Activated naive CD8-positive, alpha-beta T cell treated with anti-CD3 and anti-CD28 coated beads for 36 hours (primary cell): ENCODE data around the gene ADAMTSL1. TPM values are rescaled to one million over a fixed set of nuclear protein-coding genes. Genes with fewer than 3 reads are reported as not detected.

Source experiments
- DNase-seq: peaks from one replicate; pipeline ENCODE4 v3.0.0; 2021
- H3K27ac Mint-ChIP-seq: one replicate; pipeline ENCODE4 v1.8.0; 2022; ENCODE audit warnings: mild to moderate bottlenecking, moderate library complexity, mixed read lengths
- H3K27me3 Mint-ChIP-seq: one replicate; pipeline ENCODE4 v1.8.0; 2022; ENCODE audit warnings: mild to moderate bottlenecking, mixed read lengths
- H3K36me3 Mint-ChIP-seq: one replicate; pipeline ENCODE4 v1.8.0; 2021; ENCODE audit warnings: mild to moderate bottlenecking, mixed read lengths
- H3K4me1 Mint-ChIP-seq: one replicate; pipeline ENCODE4 v1.8.0; 2021; ENCODE audit warnings: mixed read lengths
- H3K4me3 Mint-ChIP-seq: one replicate; pipeline ENCODE4 v1.8.0; 2022; ENCODE audit warnings: mild to moderate bottlenecking, moderate library complexity, mixed read lengths
- H3K9me3 Mint-ChIP-seq: one replicate; pipeline ENCODE4 v1.8.0; 2022; ENCODE audit warnings: mixed read lengths
- total RNA-seq, 2 experiments: library from RNA; stranded (reverse); gene quantifications; one replicate each; pipeline ENCODE4 v1.2.3, GENCODE V29; 2021

Gene ADAMTSL1
- total RNA-seq, 2 experiments from 2014 or later: not detected

GRCh38 chr9:18658804-18659705 is 185.1 kb downstream of the ADAMTSL1 start:
- H3K27me3 Mint-ChIP-seq: peaks cover 7% of the 10 kb centered on the region
- no peaks in the 10 kb centered on the region for H3K4me1 Mint-ChIP-seq
- no peak overlapping the region for H3K4me3 Mint-ChIP-seq
- no peaks in the 10 kb centered on the region for H3K36me3 Mint-ChIP-seq
- H3K27ac Mint-ChIP-seq: no peak overlapping the region
- H3K9me3 Mint-ChIP-seq: no peaks in the 10 kb centered on the region
- DNase-seq: no peak

DNA sequence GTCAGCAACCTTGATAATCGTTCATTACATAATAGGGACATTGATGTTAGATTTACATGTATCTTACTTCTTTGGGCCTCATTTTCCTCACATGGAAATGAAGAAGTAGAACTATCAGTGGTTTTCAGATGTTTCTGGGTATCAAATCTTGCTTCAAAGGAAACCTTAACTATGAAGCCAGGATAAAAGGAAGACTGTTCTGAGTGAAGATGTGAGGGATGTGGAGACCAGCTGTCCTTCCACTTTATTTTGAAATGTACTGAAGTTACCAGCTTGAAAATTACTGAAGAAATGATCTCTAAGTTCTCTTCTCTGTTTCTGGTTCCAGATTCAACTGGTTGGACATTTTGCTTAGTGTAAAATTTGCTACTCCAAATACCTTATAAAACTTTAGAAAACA is 186.0 kb downstream of the ADAMTSL1 start:
- peaks cover 7% of the 10 kb centered on the region for H3K27me3 Mint-ChIP-seq
- no peaks in the 10 kb centered on the region for H3K36me3 Mint-ChIP-seq
- no peak overlapping the region for H3K4me3 Mint-ChIP-seq
- no peaks in the 10 kb centered on the region for H3K4me1 Mint-ChIP-seq
- no peak overlapping the region for H3K27ac Mint-ChIP-seq
- H3K9me3 Mint-ChIP-seq: no peaks in the 10 kb centered on the region
- DNase-seq: no peak

DNA sequence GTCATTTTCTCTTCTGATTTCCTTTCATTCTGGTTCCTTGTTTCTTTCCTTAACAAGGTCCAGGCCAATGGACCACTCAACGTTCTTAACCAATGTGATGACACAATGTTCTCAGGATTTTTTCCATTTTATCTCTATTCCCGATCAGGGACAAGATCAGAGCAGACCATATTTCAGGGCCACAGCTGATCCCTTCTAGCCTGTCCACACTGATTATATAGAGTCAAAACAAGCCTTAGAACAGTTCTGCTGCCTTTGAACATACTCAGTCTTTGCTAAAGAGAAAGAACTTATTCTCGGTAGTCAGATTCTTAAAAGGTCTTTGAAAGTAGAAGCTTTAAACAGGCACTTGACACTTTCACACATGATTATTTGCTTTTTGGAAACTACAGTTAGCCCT is 188.4 kb downstream of the ADAMTSL1 start:
- Mint-ChIP-seq H3K4me3 (no peak overlapping the region), H3K36me3 (no peaks in the 10 kb centered on the region), H3K27me3 (peaks cover 7% of the 10 kb centered on the region), H3K27ac (no peak overlapping the region), H3K4me1 (no peaks in the 10 kb centered on the region), H3K9me3 (no peaks in the 10 kb centered on the region)
- DNase-seq: no peak

DNA sequence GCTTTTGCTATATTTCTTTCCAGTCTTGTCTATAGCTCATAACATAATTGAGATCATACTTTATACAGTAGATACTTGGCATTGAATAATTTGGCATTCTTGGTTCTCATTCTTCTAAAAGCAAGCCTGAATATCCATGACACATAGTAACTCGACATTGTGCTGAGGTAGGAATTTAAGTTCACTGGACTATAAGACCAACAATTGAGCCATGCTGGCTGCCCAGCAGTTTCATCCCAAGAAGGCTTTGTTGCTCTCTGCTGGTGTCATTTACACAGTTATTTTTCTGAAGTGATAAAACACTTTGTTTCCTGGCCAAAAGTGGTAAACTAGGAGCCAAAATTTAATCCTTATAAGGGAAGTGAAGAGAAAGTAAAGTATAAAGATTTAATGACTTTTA is 192.0 kb downstream of the ADAMTSL1 start:
- H3K27ac Mint-ChIP-seq: no peak overlapping the region

GRCh38 chr9:18666348-18666747 is 192.4 kb downstream of the ADAMTSL1 start:
- Mint-ChIP-seq H3K36me3 (no peaks in the 10 kb centered on the region), H3K4me3 (no peak overlapping the region), H3K4me1 (no peaks in the 10 kb centered on the region), H3K27ac (no peak overlapping the region), H3K27me3 (peaks cover 15% of the 10 kb centered on the region), H3K9me3 (no peaks in the 10 kb centered on the region)
- DNase-seq: no peak

More for the DNA sequence above, 192.0 kb downstream of the ADAMTSL1 start:
- Mint-ChIP-seq H3K9me3 (no peaks in the 10 kb centered on the region), H3K36me3 (no peaks in the 10 kb centered on the region), H3K4me3 (no peak overlapping the region), H3K27me3 (peaks cover 15% of the 10 kb centered on the region), H3K4me1 (no peaks in the 10 kb centered on the region)
- DNase-seq: no peak

DNA sequence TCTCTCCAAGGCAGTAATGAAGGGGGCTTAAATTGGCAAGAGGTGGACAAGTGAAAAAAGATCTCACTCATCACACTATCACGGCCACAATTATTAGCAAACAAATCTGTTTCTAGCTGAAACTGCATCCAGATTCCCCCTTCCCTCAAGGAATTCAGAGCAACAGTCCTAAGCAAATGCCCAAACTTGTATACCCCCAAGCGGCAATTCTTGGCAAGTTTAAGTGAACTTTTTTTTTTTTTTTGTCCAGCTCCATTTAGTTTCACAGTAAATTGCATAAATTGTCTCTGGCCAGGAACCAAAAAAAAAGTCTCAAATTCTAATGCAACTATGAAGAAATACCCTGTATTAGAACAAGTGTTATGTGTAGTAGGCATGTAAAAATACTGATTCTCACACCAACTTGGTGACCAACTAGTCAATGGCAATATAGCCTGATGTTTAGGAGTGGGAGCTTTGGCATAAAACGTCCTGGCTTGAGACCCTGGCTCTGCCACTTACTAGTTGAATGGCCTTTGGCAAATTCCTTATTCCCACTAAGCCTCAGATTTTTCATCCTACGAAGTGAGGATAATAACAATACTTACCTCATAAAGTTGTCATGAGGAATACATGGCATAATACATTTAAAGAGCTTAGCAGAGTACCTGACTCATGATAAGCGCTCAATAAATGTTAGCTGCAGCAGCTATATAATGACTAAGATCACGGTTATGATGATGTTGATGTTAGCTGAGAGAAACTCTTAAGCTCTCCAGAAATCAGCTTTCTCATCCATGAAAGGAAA is 193.2 kb downstream of the ADAMTSL1 start:
- Mint-ChIP-seq H3K4me1 (no peaks in the 10 kb centered on the region), H3K9me3 (no peaks in the 10 kb centered on the region)

GRCh38 chr9:18668944-18669343 is 195.0 kb downstream of the ADAMTSL1 start:
- no peaks in the 10 kb centered on the region for H3K9me3 Mint-ChIP-seq
- H3K27ac Mint-ChIP-seq: no peak overlapping the region
- H3K4me1 Mint-ChIP-seq: no peaks in the 10 kb centered on the region
- no peak overlapping the region for H3K4me3 Mint-ChIP-seq
- H3K36me3 Mint-ChIP-seq: no peaks in the 10 kb centered on the region
- DNase-seq: no peak
- peaks cover 9% of the 10 kb centered on the region for H3K27me3 Mint-ChIP-seq

More for the DNA sequence above, 193.2 kb downstream of the ADAMTSL1 start:
- Mint-ChIP-seq H3K36me3 (no peaks in the 10 kb centered on the region), H3K27me3 (peaks cover 15% of the 10 kb centered on the region), H3K27ac (no peak overlapping the region), H3K4me3 (no peak overlapping the region)
- no peak for DNase-seq

DNA sequence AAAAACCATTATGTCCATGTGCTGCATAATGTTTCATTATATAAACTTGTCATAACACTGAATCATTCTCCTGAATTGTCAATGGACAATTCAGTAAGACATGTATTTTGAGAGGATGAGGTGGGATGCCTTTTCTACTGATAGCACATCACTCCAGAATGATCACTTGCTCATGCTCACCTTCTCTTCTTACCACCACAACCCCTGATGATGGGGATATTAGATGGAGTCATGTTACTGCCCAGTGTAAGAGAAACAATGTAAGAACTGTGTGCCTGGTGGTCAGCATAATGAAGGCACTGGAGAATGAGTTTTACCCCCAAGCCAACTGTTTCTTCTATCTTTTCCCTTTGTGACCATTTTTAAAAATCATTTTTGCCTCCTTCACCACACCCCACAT is 198.8 kb downstream of the ADAMTSL1 start:
- DNase-seq: no peak
- Mint-ChIP-seq H3K36me3 (no peaks in the 10 kb centered on the region), H3K27me3 (peaks cover 8% of the 10 kb centered on the region), H3K4me3 (no peak overlapping the region), H3K4me1 (no peaks in the 10 kb centered on the region), H3K27ac (no peak overlapping the region), H3K9me3 (no peaks in the 10 kb centered on the region)

DNA sequence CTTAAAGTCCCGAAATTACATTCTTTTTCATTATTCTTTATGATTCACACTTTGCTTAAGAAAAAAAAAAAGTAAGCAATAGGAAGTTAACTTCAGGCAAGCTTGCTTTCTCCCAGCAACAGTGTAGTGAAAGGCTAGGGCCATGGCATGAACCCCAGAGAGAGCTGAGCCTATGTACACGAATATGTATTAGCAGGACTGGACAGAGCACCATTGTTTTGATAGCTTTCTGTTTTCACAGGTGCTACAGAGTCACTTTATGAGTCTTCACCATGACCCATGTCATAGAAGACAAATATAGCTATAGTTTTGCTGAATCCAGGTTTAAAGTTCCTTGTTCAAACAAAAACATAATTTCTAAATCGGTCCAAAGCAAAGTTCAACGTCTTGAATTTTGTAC is 199.2 kb downstream of the ADAMTSL1 start:
- H3K4me3 Mint-ChIP-seq: no peak overlapping the region
- H3K9me3 Mint-ChIP-seq: no peaks in the 10 kb centered on the region
- H3K27ac Mint-ChIP-seq: no peak overlapping the region
- no peaks in the 10 kb centered on the region for H3K4me1 Mint-ChIP-seq
- no peak for DNase-seq
- H3K27me3 Mint-ChIP-seq: peaks cover 8% of the 10 kb centered on the region
- no peaks in the 10 kb centered on the region for H3K36me3 Mint-ChIP-seq

DNA sequence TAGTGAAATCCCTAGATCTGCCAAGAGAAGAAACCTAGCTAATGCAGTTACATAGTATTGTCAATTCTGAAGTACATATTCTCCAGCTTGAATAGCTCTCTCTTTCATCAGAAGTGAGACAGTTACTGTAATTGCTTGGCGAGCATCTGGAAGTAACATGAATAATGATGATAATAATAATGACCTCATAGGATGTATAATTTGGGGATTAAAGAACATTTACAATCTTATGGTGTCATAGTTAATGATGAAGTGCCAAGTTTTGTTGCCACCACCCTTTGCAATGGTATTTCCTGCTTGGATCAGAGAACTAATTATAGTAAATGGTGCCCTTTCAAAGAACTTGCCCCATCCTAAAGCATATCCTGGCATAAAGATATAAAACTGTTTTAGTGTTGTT is 201.4 kb downstream of the ADAMTSL1 start:
- Mint-ChIP-seq H3K4me3 (no peak overlapping the region), H3K27me3 (peaks cover 6% of the 10 kb centered on the region), H3K27ac (no peak overlapping the region)

DNA sequence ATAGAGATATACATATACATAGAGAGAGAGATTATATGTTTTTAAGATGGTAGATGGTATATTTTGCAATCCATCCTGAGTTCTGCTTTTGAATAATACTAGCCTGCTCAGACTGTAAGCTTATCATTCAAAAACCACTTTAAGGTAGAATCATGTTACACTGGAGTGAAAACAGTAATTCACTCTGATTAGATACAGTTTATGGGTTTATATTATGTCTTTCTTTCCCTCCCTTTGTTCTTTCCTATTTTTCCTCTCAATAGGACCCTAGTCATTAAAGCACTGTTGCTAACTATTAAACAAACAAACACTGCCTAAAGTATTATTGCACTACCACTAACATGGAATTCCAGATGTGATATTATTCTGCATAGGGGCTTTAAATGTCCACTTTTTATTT is 202.0 kb downstream of the ADAMTSL1 start:
- Mint-ChIP-seq H3K4me3 (no peak overlapping the region), H3K36me3 (no peaks in the 10 kb centered on the region), H3K27me3 (peaks cover 4% of the 10 kb centered on the region), H3K27ac (no peak overlapping the region), H3K4me1 (no peaks in the 10 kb centered on the region), H3K9me3 (no peaks in the 10 kb centered on the region)
- no peak for DNase-seq

More for the DNA sequence above, 201.4 kb downstream of the ADAMTSL1 start:
- Mint-ChIP-seq H3K4me1 (no peaks in the 10 kb centered on the region), H3K9me3 (no peaks in the 10 kb centered on the region), H3K36me3 (no peaks in the 10 kb centered on the region)
- DNase-seq: no peak

DNA sequence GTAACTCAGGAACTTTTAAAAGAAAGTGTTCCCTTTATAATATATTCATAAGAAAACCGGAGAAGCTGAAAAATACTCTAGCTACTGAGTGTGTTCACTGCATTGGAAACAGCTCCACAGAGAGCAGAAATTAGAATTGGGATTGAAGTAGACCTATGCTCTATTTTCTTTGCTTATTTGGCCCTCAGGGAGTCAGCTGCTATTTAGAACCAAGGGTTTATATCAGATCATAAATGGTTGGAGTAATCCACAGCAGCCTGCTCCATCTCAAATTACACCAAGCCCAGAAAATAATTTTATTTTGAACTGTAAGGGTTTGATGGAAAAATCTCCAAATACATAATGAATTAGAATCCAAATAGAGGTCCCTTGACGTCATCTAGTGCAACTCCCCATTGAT is 202.6 kb downstream of the ADAMTSL1 start:
- Mint-ChIP-seq H3K9me3 (no peaks in the 10 kb centered on the region), H3K27ac (no peak overlapping the region), H3K4me1 (no peaks in the 10 kb centered on the region), H3K27me3 (peaks cover 4% of the 10 kb centered on the region), H3K36me3 (no peaks in the 10 kb centered on the region), H3K4me3 (no peak overlapping the region)
- DNase-seq: no peak

DNA sequence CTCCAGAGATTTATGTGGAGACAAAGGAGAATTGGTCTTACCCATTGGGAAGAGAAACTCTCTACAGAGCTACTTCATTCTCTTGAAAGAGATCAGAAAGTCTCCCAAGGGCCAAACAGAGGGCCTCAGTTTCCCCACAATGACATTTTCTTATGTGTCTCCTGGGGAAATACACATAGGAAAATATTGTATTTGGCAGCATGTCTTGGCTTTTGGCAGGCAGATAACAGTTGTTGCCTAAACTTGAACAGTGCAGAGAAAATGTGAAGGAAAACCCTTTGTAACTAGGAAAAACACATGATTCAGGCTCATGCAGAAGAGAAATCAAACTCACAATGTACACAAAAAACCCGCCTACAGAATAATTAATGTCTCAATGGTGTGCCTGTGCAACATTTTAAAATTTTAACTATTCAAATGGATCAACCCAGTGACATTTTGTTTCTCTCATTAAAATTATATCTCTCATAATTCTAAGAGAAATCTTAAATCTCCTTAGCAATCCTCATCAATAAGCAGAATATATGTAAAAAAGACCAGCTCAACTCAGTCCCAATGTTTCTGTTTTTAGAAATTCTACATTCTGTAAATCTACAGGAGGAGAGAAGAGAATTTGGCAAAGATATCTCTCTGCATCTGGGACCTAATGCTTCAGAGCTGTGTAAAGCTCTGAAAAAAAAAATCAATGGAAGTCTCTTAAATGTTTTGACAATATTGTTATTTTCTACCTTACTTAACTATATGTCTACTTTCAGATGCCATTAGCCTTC is 205.1 kb downstream of the ADAMTSL1 start:
- no peaks in the 10 kb centered on the region for H3K4me1 Mint-ChIP-seq
- no peak overlapping the region for H3K4me3 Mint-ChIP-seq
- no peak for DNase-seq
- peaks cover 4% of the 10 kb centered on the region for H3K27me3 Mint-ChIP-seq
- H3K9me3 Mint-ChIP-seq: no peaks in the 10 kb centered on the region
- H3K36me3 Mint-ChIP-seq: no peaks in the 10 kb centered on the region
- no peak overlapping the region for H3K27ac Mint-ChIP-seq

DNA sequence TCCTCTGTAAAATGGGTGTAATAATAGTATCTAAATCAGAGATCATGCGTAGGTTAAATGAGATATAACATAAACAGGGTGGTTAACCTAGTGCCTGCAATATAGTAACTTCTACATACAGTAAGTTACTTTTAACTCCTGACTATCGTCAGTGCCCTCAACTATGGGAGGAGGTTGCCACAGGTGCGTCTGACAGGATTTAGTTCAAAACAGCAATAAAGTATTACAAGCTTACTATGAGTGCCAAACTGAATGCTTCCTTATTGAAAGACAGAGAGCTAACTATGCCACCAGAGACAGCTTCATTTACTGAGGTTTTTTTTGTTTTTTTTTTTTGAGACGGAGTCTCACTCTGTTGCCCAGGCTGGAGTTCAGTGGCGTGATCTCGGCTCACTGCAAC is 209.0 kb downstream of the ADAMTSL1 start:
- Mint-ChIP-seq H3K36me3 (no peaks in the 10 kb centered on the region), H3K9me3 (no peaks in the 10 kb centered on the region), H3K4me3 (no peak overlapping the region), H3K4me1 (no peaks in the 10 kb centered on the region), H3K27ac (no peak overlapping the region), H3K27me3 (peaks cover 9% of the 10 kb centered on the region)
- DNase-seq: no peak

DNA sequence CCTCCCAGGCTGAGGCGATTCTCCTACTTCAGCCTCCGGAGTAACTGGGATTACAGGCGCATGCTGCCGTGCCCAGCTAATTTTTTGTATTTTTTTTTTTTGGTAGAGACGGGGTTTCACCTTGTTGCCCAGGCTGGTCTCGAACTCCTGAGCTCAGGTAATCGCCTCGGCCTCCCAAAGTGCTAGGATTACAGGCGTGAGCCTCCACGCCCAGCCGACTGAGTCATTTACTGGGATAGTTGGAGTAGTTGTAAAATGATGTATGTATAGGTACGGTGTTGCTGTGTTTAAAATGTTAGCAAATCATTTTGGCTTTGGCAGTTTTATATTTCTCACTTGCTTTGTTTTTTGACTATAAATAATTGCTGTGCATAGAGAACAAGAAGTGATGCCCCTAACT is 209.4 kb downstream of the ADAMTSL1 start:
- Mint-ChIP-seq H3K9me3 (no peaks in the 10 kb centered on the region), H3K27me3 (peaks cover 9% of the 10 kb centered on the region), H3K36me3 (no peaks in the 10 kb centered on the region), H3K4me3 (no peak overlapping the region), H3K4me1 (no peaks in the 10 kb centered on the region), H3K27ac (no peak overlapping the region)
- DNase-seq: no peak
